AG10803 (cell line): ENCODE measurements around the gene CPLX3.

Experiments
- DNase-seq: peaks from one replicate; pipeline ENCODE4 v3.0.0; 2010; ENCODE audit warnings: low read depth
- H3K4me3 ChIP-seq: 2 replicates; pipeline ENCODE4 v1.5.1; 2011; ENCODE audit warnings: mild to moderate bottlenecking, low read length, control low read depth
- CTCF ChIP-seq: conservative IDR thresholded peaks from 2 replicates; pipeline ENCODE4 v1.5.1; 2011; ENCODE audit warnings: mild to moderate bottlenecking, low read length, control low read depth, inconsistent platforms

CPLX3 gene

GRCh38 chr15:74822233-74822632 lies 4.2 kb upstream of the CPLX3 start:
- H3K4me3 ChIP-seq = no peak overlapping the region
- no peak for DNase-seq
- TF ChIP-seq CTCF = no peak

GRCh38 chr15:74823324-74823723 lies 3.1 kb upstream of the CPLX3 start:
- no peak overlapping the region for H3K4me3 ChIP-seq
- no peak for DNase-seq
- no peak for TF ChIP-seq CTCF

- no peak for DNase-seq
- no peak for TF ChIP-seq CTCF
- no peak overlapping the region for H3K4me3 ChIP-seq
Observed at GRCh38 chr15:74824976-74825375, 1.5 kb upstream of the CPLX3 start.

- no peak for TF ChIP-seq CTCF
- DNase-seq = no peak
- no peak overlapping the region for H3K4me3 ChIP-seq
Observed at GRCh38 chr15:74825866-74826265, 561 bp upstream of the CPLX3 start.

DNA sequence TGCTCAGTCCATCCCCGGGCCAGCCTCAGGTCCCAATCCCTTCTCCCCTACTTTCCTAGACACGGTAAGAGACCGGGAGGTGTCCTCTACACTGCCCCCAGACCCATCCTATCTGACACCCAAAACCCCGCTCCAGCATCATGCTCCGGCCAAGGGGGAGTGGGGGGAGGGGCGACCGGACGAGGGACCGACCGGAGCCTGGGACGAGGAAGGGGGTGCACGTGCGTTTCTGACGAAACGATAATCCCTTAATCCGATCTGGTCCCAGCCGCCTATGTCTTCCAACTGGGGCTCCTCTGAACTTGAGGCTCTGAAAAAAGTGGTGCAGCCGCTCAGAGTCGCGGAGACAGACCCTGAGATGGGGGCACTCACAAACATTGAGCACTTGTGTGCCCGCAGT lies 494 bp downstream of the CPLX3 start:
- no peak overlapping the region for H3K4me3 ChIP-seq
- no peak for TF ChIP-seq CTCF
- no peak for DNase-seq

- no peak overlapping the region for H3K4me3 ChIP-seq
- TF ChIP-seq CTCF = no peak
- DNase-seq = no peak
Observed at GRCh38 chr15:74827614-74828013, 1.2 kb downstream of the CPLX3 start.

DNA sequence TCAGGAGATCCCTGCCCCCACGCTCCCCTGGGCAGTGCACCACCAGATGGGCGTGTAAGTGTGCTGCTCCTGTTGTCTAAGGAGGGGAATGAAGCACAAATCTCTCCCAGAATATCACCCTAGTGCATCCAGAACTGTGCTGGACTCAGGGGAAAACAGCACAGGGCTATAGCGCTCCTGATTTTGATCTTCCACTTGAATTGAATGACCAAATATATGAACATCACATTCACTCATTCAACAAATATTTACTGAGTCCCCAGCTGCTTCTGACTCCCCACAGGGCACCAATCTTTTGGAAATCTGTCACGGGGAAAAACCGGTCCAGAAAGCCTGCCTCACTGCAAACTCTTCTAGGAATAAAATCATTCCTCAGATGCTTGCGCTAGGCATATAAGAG lies 2.4 kb downstream of the CPLX3 start:
- DNase-seq = no peak
- no peak overlapping the region for H3K4me3 ChIP-seq
- no peak for TF ChIP-seq CTCF
